BJ (cell line): ENCODE measurements around the gene SCPEP1. TPM values are rescaled to one million over a fixed set of nuclear protein-coding genes. Genes with fewer than 3 reads are reported as not detected.

ENCODE experiments used
- CTCF ChIA-PET: fragments of 350-600 bp; formaldehyde crosslinking; extraction: SDS; loops from one replicate; lab custom pipeline; 2021; ENCODE audit warnings: antibody characterized with exemption, inconsistent platforms; lab: Yijun Ruan, JAX
- POLR2A ChIA-PET: fragments of 300-600 bp; sonication (Branson Sonifier 250); formaldehyde crosslinking; extraction: SDS; loops from one replicate; lab custom pipeline; 2021; ENCODE audit warnings: antibody characterized with exemption; lab: Charles Lee
- DNase-seq: peaks from one replicate; pipeline ENCODE4 v3.0.0-alpha.2; 2011; ENCODE audit warnings: low read depth
- H3K27me3 ChIP-seq: 2 replicates; pipeline ENCODE4 v1.6.0; 2011; ENCODE audit warnings: low read length; ENCODE audit not compliant: control insufficient read depth, insufficient read depth
- H3K36me3 ChIP-seq: 2 replicates; pipeline ENCODE4 v1.5.1; 2011; ENCODE audit warnings: low read length; ENCODE audit not compliant: control insufficient read depth, insufficient read depth
- H3K4me3 ChIP-seq: 2 replicates; pipeline ENCODE4 v1.5.1; 2011; ENCODE audit warnings: low read depth, mild to moderate bottlenecking, control low read depth, low read length
- CTCF ChIP-seq: IDR thresholded peaks from 2 replicates; pipeline ENCODE4 v1.5.1; 2011; ENCODE audit warnings: low read depth, mild to moderate bottlenecking, control low read depth, inconsistent platforms, low read length, moderate library complexity; ENCODE audit not compliant: insufficient read depth
- polyA minus RNA-seq: library from RNA; depleted of rRNA, polyadenylated mRNA; stranded (reverse); fragments of >200 nt; gene quantifications from 2 replicates; pipeline ENCODE4 v1.2.3, GENCODE V29; 2011; rRNA and poly(A)+ RNA removed
- polyA plus RNA-seq: library from polyadenylated mRNA; depleted of rRNA; stranded (reverse); fragments of >200 nt; gene quantifications from 2 replicates; pipeline ENCODE4 v1.2.3, GENCODE V29; 2011; rRNA removed

The SCPEP1 gene
- 30.7 and 31.1 TPM in 2 replicates for polyA plus RNA-seq
- polyA minus RNA-seq = 2.4 and 2.8 TPM in 2 replicates

GRCh38 chr17:56977673-56978395 lies at the start of gene SCPEP1:
Gene SCPEP1 (plus strand): TSS chr17:56978131. CDS start chr17:56978160, 29 bp downstream.
- Histone ChIP-seq H3K27me3 (no peaks in the 10 kb centered on the region; the same call in 1 of the 2 replicates), H3K4me3 (peak within 1 kb of the TSS; percentile 55), H3K36me3 (no peaks in the 10 kb centered on the region)
- POLR2A ChIA-PET = no interaction called here
- no peak for DNase-seq
- CTCF ChIA-PET = interaction anchor here (0.7 to 1.6 kb wide), 5 partner anchors 14 to 143 kb away, joined by 3 to 4 read pairs (median 3); partner anchors contain the start of gene COIL
- no peak for TF ChIP-seq CTCF

GRCh38 chr17:56928586-56928985 lies 49.3 kb upstream of the SCPEP1 start:
- no peak for DNase-seq
- H3K27me3 ChIP-seq = no peaks in the 10 kb centered on the region
- ChIA-PET CTCF (interaction anchor here (0.8 to 1.7 kb wide), 2 partner anchors 11 to 15 kb away, joined by 4 to 5 read pairs; partner anchors contain the start of gene TRIM25), POLR2A (no interaction called here)
- no peak for TF ChIP-seq CTCF
- H3K4me3 ChIP-seq = no peak overlapping the region
- H3K36me3 ChIP-seq = no peaks in the 10 kb centered on the region

- ChIA-PET POLR2A (no interaction called here), CTCF (interaction anchor here (0.8 to 1.7 kb wide), 2 partner anchors 10 to 16 kb away, joined by 4 to 5 read pairs; partner anchors contain the start of gene TRIM25)
- Histone ChIP-seq H3K4me3 (no peak overlapping the region), H3K27me3 (no peaks in the 10 kb centered on the region), H3K36me3 (no peaks in the 10 kb centered on the region; the same call in 1 of the 2 replicates)
- DNase-seq = no peak
- TF ChIP-seq CTCF = no peak
Measured at GRCh38 chr17:56929362-56929969, 48.5 kb upstream of the SCPEP1 start.

- Histone ChIP-seq H3K4me3 (no peak overlapping the region), H3K27me3 (no peaks in the 10 kb centered on the region), H3K36me3 (peaks cover 2% of the 10 kb centered on the region)
- ChIA-PET CTCF (interaction anchor here (2.0 kb wide), 1 partner anchor 24 kb away, joined by 4 read pairs; no protein-coding TSS in a partner anchor), POLR2A (no interaction called here)
- DNase-seq = no peak
- TF ChIP-seq CTCF = no peak
Measured at GRCh38 chr17:56930739-56931337, 47.1 kb upstream of the SCPEP1 start.
